Activated naive CD4-positive, alpha-beta T cell treated with anti-CD3 and anti-CD28 coated beads, Interleukin-2, amount 50 U/mL, for 24 hours (primary cell): Measurements from ENCODE around the gene TRPT1.
A peak's percentile ranks its signal among the peaks of the same experiment; 100 is the strongest.

Experiments
- H3K27ac Mint-ChIP-seq: one replicate; pipeline ENCODE4 v1.8.0; 2021; ENCODE audit warnings: mild to moderate bottlenecking, mixed read lengths
- H3K27me3 Mint-ChIP-seq: one replicate; pipeline ENCODE4 v1.8.0; 2021; ENCODE audit warnings: mixed read lengths
- H3K36me3 Mint-ChIP-seq: one replicate; pipeline ENCODE4 v1.8.0; 2021; ENCODE audit warnings: mixed read lengths
- H3K4me1 Mint-ChIP-seq: one replicate; pipeline ENCODE4 v1.8.0; 2021; ENCODE audit warnings: mixed read lengths
- H3K4me3 Mint-ChIP-seq: one replicate; pipeline ENCODE4 v1.8.0; 2021; ENCODE audit warnings: mild to moderate bottlenecking, mixed read lengths
- H3K9me3 Mint-ChIP-seq: one replicate; pipeline ENCODE4 v1.8.0; 2021; ENCODE audit warnings: mixed read lengths

TRPT1 gene

GRCh38 chr11:64241241-64241490 lies 15.2 kb upstream of the TRPT1 start:
- no peaks in the 10 kb centered on the region for H3K36me3 Mint-ChIP-seq
- H3K9me3 Mint-ChIP-seq: no peaks in the 10 kb centered on the region
- H3K4me1 Mint-ChIP-seq: peaks cover 28% of the 10 kb centered on the region
- peak overlapping the region; percentile 93 for H3K4me3 Mint-ChIP-seq
- H3K27ac Mint-ChIP-seq: peak overlapping the region; percentile 97
- H3K27me3 Mint-ChIP-seq: no peaks in the 10 kb centered on the region

- Mint-ChIP-seq H3K9me3 (no peaks in the 10 kb centered on the region), H3K27me3 (no peaks in the 10 kb centered on the region), H3K4me1 (peaks cover 30% of the 10 kb centered on the region), H3K36me3 (no peaks in the 10 kb centered on the region), H3K4me3 (peak within 1 kb of the TSS; percentile 93), H3K27ac (peak within 1 kb of the TSS; percentile 97)
Measured at GRCh38 chr11:64240435-64241240, 14.7 kb upstream of the TRPT1 start, which contains the start of gene FKBP2. Gene FKBP2, plus strand, starts transcription at chr11:64241095. Its CDS starts 1,293 bp downstream, at chr11:64242388.

- Mint-ChIP-seq H3K27ac (peak overlapping the region; percentile 97), H3K4me1 (peaks cover 37% of the 10 kb centered on the region), H3K9me3 (no peaks in the 10 kb centered on the region), H3K4me3 (peak overlapping the region; percentile 93), H3K27me3 (no peaks in the 10 kb centered on the region), H3K36me3 (no peaks in the 10 kb centered on the region)
Measured at GRCh38 chr11:64239662-64240434, 13.9 kb upstream of the TRPT1 start.

GRCh38 chr11:64238999-64239398 lies 13.0 kb upstream of the TRPT1 start:
- H3K27me3 Mint-ChIP-seq: no peaks in the 10 kb centered on the region
- no peaks in the 10 kb centered on the region for H3K9me3 Mint-ChIP-seq
- H3K4me1 Mint-ChIP-seq: peaks cover 37% of the 10 kb centered on the region
- peak overlapping the region; percentile 59 for H3K27ac Mint-ChIP-seq
- no peaks in the 10 kb centered on the region for H3K36me3 Mint-ChIP-seq
- H3K4me3 Mint-ChIP-seq: no peak overlapping the region

- Mint-ChIP-seq H3K4me1 (peaks cover 35% of the 10 kb centered on the region), H3K27ac (no peak overlapping the region), H3K27me3 (no peaks in the 10 kb centered on the region), H3K9me3 (no peaks in the 10 kb centered on the region), H3K36me3 (no peaks in the 10 kb centered on the region), H3K4me3 (no peak overlapping the region)
Measured at GRCh38 chr11:64238076-64238475, 12.1 kb upstream of the TRPT1 start.

- Mint-ChIP-seq H3K36me3 (no peaks in the 10 kb centered on the region), H3K4me1 (peaks cover 35% of the 10 kb centered on the region), H3K9me3 (no peaks in the 10 kb centered on the region)
Measured at GRCh38 chr11:64237484-64237951, 11.5 kb upstream of the TRPT1 start.

GRCh38 chr11:64235437-64236161 lies 9.6 kb upstream of the TRPT1 start:
- peak overlapping the region; percentile 79 for H3K4me3 Mint-ChIP-seq
- H3K4me1 Mint-ChIP-seq: peaks cover 45% of the 10 kb centered on the region
- no peaks in the 10 kb centered on the region for H3K9me3 Mint-ChIP-seq
- no peaks in the 10 kb centered on the region for H3K27me3 Mint-ChIP-seq
- H3K36me3 Mint-ChIP-seq: no peaks in the 10 kb centered on the region
- peak overlapping the region; percentile 91 for H3K27ac Mint-ChIP-seq

More at GRCh38 chr11:64237484-64237951, 11.5 kb upstream of the TRPT1 start:
- H3K27me3 Mint-ChIP-seq: no peaks in the 10 kb centered on the region
- H3K27ac Mint-ChIP-seq: no peak overlapping the region
- no peak overlapping the region for H3K4me3 Mint-ChIP-seq

- H3K27ac Mint-ChIP-seq: peak overlapping the region; percentile 76
- H3K4me3 Mint-ChIP-seq: peak overlapping the region; percentile 79
- peaks cover 40% of the 10 kb centered on the region for H3K4me1 Mint-ChIP-seq
- no peaks in the 10 kb centered on the region for H3K9me3 Mint-ChIP-seq
- no peaks in the 10 kb centered on the region for H3K27me3 Mint-ChIP-seq
- H3K36me3 Mint-ChIP-seq: no peaks in the 10 kb centered on the region
Measured at GRCh38 chr11:64234647-64235379, 8.8 kb upstream of the TRPT1 start.

GRCh38 chr11:64233913-64234586 lies 8.1 kb upstream of the TRPT1 start, which contains the start of gene VEGFB:
Gene VEGFB, plus strand, starts transcription at chr11:64234584. Its CDS starts 250 bp downstream, at chr11:64234834.
- Mint-ChIP-seq H3K4me3 (peak within 1 kb of the TSS; percentile 79), H3K27me3 (no peaks in the 10 kb centered on the region), H3K27ac (peak within 1 kb of the TSS; percentile 91), H3K4me1 (peaks cover 45% of the 10 kb centered on the region), H3K36me3 (no peaks in the 10 kb centered on the region), H3K9me3 (no peaks in the 10 kb centered on the region)

- no peaks in the 10 kb centered on the region for H3K9me3 Mint-ChIP-seq
- no peaks in the 10 kb centered on the region for H3K27me3 Mint-ChIP-seq
- H3K36me3 Mint-ChIP-seq: no peaks in the 10 kb centered on the region
- H3K4me3 Mint-ChIP-seq: peak overlapping the region; percentile 76
- H3K4me1 Mint-ChIP-seq: peaks cover 49% of the 10 kb centered on the region
- peak overlapping the region; percentile 68 for H3K27ac Mint-ChIP-seq
Measured at GRCh38 chr11:64232967-64233315, 7.0 kb upstream of the TRPT1 start.

GRCh38 chr11:64232182-64232966 lies 6.4 kb upstream of the TRPT1 start:
- Mint-ChIP-seq H3K9me3 (no peaks in the 10 kb centered on the region), H3K4me3 (peak overlapping the region; percentile 76), H3K27me3 (no peaks in the 10 kb centered on the region), H3K27ac (peak overlapping the region; percentile 68), H3K36me3 (no peaks in the 10 kb centered on the region), H3K4me1 (peaks cover 54% of the 10 kb centered on the region)

- Mint-ChIP-seq H3K4me1 (peaks cover 60% of the 10 kb centered on the region), H3K9me3 (no peaks in the 10 kb centered on the region), H3K4me3 (peak overlapping the region; percentile 62), H3K27ac (peak overlapping the region; percentile 68), H3K36me3 (no peaks in the 10 kb centered on the region), H3K27me3 (no peaks in the 10 kb centered on the region)
Measured at GRCh38 chr11:64231546-64231945, 5.6 kb upstream of the TRPT1 start.

GRCh38 chr11:64230985-64231365 lies 5.0 kb upstream of the TRPT1 start:
- Mint-ChIP-seq H3K36me3 (no peaks in the 10 kb centered on the region), H3K9me3 (no peaks in the 10 kb centered on the region), H3K4me3 (peak overlapping the region; percentile 87), H3K27ac (no peak overlapping the region), H3K27me3 (no peaks in the 10 kb centered on the region), H3K4me1 (peaks cover 60% of the 10 kb centered on the region)
